Stimulated activated naive CD8-positive, alpha-beta T cell treated with anti-CD3 and anti-CD28 coated beads, Interleukin-15, Interleukin-2, amounts not matched to agents 100 U/mL and 50 U/mL, for 24 hours (primary cell): ENCODE measurements around the gene EXOC4.

Experiments
- ATAC-seq: fragments of 150-1000 bp; cut with Tn5 transposase; one replicate; pipeline ENCODE4 v1.10.0; 2021
- DNase-seq: peaks from one replicate; pipeline ENCODE4 v3.0.0; 2021

The EXOC4 gene

DNA sequence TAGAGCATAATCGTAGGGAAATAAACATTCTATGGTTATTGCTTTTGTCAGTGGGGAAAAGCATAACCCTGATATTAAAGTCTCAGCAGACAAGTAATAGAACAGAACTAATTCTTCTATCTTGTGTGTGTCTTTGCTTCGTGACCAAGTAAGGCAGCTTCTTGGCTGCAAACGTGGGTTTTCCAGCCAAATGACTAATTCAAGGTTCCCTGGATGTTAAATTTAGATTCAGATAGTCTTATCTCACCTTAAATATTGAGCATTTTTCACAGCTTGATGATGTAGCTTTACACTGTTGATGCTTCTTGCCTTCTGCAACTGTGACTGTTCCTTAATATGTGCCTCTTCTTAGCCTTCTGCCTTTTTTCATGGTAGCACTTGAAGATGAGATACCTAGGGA lies 113.0 kb downstream of the EXOC4 start:
- DNase-seq (no peak), ATAC-seq (no peak)

DNA sequence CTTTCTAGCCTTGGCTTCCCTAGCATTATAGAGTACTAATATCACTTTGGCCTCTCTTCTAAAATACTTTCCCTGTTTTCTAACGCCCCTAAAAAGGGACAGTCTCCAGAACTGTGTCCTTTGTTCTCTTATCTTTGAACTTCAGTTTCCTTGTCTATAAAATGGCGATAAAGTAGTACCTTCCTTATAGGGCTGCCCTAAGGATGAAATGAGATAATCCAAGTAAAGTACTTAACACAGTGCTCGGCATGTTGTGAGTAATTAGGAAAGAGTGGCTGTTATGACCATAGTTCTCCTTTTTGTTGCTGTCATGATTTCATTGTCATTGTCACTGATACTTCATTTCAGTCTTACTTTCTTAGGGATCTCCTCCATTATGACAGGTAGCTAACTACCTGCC lies 114.7 kb downstream of the EXOC4 start:
- DNase-seq (no peak), ATAC-seq (no peak)

DNA sequence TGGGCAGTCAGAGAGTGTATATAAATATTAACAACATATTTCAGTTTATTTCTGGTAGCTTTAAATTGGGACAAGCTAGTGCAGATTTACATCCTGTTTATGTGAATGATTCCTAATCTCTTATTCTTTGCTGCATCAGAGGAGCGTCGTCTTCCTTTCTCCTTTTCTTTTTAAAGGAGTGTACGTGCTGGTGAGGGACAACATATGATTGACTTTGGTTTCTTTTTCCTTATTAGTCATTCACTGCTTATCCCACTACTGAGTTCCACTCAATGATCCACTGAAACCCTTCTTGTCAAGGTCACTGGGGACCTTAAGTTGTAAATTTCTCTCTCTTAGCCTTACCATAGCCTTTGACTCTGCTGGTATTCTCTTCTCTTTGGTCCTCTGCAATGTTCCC lies 116.3 kb downstream of the EXOC4 start:
- ATAC-seq, result no peak

DNA sequence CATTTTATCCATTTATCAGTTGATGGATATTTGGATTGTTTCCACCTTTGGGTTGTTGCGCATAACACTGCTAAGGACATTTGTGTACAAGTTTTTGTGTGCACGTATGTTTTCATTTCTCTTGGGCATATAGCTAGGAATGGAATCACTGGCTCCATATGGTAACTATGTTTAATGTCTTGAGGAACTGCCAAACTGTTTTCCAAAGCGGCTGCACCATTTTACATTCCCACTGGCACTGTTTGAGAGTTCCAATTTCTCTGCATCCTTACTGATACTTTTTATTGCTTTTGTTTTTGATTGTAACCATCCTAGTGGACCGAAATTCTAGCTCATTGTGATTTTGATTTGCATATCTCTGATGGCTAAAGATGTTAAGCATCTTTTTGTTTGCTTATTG lies 118.7 kb downstream of the EXOC4 start:
- no peak for ATAC-seq
- DNase-seq, result no peak

More for the DNA sequence above, 116.3 kb downstream of the EXOC4 start:
- DNase-seq, result no peak

DNA sequence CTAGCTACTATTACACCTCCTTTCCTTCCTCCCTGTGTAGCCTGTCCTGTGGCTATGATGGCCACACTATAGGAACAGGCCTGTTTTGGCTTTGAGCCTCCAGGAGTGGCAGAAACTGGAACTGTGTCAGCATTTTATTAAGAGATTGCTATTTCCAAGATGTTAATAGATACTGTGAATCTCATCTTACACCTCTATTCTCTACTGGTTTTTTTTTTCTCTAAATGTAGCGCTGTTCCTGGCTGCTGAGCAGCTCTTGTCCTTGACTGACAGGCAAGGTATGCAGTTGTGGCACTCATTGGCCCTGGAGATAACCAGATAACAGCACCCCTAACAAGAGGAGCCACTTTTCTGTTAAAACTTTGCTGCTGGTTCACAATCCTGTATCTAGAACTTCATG lies 119.5 kb downstream of the EXOC4 start:
- no peak for ATAC-seq
- no peak for DNase-seq

DNA sequence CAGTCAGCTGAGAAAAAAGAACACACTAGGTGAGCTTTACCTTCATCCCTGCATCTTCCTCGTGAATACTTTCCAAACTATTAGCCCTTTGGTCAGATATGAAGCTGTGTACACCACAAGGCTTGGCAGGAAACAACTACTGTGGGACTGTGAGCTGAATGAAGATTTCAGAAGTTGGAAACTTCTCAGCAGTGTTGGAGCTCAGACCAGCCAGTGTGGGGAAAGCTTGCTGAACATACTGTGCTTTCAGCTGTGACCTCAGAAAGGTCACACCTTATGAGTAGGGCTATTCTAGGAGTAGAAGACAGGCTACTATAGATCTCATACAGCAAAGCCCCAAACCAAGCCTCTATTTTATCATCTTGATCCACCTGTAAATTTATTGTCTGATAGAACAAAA lies 123.6 kb downstream of the EXOC4 start:
- no peak for DNase-seq
- no peak for ATAC-seq

DNA sequence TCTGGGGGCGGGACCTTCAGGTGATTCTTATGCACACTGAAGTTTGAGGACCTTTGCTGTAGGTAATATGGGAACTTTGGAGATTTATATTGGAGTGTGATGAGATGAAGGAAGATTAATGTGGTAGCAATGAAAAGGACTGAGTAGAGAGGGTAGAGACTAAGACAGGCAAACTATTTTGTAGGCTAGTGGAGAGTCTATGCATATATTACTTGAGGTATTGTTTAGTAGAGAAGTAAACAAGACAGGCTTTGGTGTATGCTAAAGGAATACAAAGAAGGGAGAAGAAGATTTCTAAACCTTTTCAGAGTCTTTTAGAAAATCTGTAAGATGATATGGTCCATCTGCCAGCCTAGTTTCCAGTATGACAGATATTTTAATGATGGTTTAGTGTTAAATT lies 129.1 kb downstream of the EXOC4 start:
- ATAC-seq, result no peak
- no peak for DNase-seq

DNA sequence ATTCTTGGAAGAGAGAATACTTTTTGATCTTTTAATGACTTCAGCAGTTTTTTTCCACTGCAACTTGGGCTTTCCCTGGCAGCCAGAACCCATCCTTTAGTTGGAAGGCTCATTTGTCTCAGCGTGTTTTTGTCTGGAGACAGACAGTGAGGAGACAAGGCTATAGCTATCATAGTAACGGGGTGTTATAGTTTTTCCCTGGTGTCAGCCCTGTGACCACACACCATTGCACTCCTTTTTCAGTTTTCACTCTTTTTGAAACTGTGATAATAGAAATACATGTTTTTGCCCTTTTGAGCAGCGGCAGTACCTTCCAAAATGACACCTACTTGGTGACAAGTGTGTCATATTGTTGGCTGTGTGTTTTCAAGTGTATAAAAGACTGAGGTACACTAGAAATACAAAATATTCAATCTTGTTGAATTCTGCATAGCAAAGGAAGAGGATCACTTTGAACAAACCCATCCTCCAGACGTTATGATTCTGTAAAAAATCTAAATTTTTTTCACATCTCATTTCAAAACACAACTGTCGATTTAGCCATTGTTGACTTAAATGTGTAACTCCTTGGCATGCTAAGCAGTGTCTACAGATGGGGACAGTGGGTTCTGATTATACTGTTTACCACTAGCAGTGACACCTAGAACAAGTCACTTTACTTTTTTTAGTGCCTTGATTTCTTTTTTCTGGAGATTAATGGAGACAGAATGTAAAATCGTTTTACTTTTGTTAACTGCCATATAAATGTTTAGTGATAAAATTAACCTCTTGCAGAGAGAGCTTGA lies 130.1 kb downstream of the EXOC4 start:
- DNase-seq, result no peak

DNA sequence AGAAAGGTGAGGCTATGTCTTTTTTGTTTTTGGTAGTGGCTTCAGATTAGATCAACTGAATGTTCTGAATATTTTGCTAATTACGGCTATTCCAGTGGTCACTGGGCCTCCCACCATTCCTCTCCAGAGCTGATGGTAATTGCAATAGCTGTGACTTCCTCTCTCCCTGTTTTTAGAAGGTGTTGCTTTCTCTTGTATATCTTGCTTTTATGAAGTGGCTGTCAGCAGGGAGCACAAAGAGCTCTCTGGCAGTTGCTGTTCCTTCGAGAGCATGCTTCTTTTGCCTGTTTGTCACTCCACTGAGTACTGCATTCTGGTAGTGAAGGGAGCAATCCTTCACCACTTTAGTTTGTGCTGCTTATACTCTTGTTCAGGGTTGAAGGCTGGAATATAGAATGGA lies 133.3 kb downstream of the EXOC4 start:
- DNase-seq, result no peak

More for the DNA sequence above, 130.1 kb downstream of the EXOC4 start:
- no peak for ATAC-seq

DNA sequence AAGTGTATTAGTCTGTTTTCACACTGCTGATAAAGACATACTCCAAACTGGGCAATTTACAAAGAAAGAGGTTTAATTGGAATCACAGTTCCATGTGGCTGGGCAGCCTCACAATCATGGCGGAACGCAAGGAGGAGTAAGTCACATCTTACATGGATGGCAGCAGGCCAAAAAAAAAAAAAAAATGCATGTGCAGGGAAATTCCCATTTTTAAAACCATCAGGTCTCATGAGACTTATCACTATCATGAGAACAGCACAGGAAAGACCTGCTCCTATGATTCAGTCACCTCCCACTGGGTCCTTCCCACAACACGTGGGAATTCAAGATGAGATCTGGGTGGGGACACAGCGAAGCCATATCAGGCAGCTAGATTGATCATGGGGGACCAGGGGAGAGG lies 136.8 kb downstream of the EXOC4 start:
- no peak for DNase-seq
- ATAC-seq, result no peak

More for the DNA sequence above, 133.3 kb downstream of the EXOC4 start:
- ATAC-seq, result no peak

DNA sequence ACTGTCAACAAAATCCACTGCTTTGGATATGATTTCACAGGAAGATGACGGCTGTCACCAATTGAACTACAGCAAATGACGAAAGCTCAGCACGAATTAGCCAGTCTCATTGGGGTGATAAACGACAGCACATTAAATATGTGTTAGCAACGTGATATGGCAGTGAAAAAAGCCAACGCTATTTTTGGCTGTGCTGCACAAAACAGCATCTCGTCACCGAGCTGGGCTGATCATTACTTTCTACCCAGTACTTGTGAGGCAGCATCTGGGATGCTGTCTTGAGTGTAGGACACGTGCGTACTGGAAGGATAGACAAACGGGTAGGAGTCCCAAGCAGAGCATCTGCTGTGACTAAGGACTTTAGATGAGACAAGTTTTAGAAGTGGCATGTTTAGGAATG lies 138.3 kb downstream of the EXOC4 start:
- ATAC-seq, result no peak
- no peak for DNase-seq

DNA sequence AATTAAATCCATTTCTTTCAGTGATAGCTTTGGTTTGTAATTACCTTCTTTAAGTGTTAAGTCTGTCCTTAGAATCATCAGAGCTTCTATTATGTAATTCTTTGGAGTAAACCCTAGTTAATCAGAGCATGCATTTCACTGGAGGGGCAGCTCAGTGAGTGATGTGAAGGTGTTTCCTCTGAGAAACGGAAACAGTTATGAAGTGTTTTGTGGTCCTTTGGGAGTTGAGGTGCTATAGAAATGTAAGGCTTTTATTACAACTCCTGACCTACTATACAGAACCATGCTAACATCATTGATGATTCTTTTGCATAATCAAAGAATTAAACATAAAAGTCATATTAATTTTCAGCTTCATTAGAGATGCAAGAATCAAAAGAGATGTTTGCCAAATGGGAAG lies 141.5 kb downstream of the EXOC4 start:
- ATAC-seq (no peak), DNase-seq (no peak)

DNA sequence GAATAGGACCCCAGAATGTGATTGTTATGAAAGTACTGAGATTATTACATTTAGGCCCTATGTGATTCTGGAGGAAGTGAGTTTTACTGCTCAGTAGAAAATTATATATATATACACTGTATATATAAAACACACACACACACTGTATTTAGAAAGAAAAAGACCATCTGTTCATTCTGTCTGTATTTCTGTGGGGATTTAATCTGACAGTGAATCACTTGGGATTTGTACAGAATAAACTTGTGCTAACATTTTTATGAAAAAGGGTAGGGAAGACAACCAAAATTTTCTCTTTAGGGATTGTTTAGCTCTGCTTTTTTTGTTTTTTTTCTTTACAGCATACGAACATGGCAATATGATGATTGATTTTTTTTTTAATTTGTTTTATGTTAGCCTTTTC lies 142.7 kb downstream of the EXOC4 start:
- DNase-seq (no peak), ATAC-seq (no peak)

DNA sequence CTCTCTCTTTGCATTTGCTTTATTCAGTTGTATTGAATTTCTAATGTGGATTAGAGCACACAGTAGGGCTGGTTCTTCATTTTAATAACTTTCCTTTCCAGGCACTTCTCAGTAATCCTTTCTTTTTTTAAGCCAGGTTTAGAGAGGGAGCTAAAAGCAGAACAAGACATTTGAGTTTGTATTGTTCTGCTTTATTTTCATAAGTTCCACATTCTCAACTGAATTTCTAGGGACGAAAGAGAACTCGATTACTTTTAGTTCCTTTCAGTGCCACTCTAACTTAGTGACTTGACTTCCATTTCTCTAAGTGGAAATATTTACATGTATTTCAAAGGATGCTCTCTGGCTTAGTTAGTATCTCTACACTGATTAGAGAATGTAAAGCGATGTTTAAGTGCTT lies 145.6 kb downstream of the EXOC4 start:
- DNase-seq (no peak), ATAC-seq (no peak)

DNA sequence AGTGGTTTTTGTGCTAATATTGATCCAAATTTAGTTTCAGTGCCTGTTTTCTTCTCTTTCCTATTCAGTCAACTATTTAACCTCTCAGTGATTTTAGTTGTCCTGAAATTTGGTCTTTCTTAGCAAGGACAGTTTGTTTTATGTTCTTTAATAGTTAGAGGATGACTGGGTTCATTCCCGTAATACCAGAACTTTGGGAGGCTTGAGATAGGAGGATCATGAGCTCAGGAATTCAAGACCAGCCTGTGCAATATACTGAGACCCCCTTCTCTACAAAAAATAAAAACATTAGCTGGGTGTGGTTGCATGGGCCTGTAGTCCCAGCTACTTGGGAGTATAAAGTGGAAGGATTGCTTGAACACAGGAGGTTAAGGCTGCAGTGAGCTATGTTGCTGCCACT lies 148.3 kb downstream of the EXOC4 start:
- ATAC-seq (no peak), DNase-seq (no peak)

DNA sequence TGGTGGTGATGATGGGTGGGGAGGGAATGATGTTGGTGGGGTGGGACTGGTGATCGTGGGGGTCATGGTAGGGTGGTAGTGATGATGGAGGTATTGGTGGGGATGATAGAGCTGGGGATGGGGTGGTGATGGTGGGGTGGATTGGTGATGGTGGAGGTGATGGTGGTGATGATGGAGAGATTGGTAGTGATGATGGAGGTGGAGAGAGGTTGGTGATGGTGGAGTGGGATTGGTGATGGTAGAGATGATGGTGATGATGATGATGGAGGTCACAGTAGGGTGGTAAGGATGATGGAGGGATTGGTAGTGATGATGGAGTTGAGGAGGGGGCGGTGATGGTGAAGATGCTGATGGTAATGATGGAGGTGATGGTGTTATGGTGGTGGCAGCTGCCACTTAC lies 155.3 kb downstream of the EXOC4 start:
- DNase-seq, result no peak
- no peak for ATAC-seq

DNA sequence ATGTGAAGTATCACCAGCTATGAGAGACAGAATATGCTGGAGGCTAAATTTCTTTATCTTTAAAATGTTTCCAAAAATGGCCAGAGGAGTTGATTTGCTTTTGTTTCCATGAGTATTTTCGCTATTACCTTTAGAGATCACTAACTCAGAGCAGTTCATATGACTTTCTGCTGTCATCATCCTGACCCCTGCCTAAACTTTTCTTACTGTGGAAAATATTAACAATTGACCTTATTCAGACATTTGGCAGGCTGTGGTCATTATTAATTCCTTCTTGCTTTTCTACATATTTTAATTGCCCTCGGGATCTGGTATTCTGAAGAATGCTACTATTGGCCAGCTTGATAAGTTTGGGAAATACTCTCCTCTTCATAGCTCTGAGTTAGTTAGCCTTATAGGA lies 156.5 kb downstream of the EXOC4 start:
- ATAC-seq, result no peak
- DNase-seq, result no peak

DNA sequence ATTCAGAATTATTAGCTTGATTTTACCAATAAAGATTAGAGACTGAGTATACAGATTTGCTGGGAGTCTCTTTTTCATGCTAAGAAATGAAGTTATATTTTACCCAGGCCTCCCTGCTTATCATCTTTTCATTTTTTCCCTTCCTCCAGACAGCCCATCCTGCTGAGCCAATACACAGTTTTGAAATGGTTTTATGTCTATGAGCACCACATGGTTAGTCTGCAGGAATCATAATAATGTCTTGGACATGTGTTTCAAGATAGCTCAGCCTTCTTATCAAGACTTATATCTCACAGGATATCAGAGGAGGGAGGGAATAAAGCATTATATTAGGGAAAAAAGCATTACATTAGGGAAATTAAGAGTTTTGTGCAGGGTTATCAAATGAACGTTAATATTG lies 157.1 kb downstream of the EXOC4 start:
- ATAC-seq (no peak), DNase-seq (no peak)

DNA sequence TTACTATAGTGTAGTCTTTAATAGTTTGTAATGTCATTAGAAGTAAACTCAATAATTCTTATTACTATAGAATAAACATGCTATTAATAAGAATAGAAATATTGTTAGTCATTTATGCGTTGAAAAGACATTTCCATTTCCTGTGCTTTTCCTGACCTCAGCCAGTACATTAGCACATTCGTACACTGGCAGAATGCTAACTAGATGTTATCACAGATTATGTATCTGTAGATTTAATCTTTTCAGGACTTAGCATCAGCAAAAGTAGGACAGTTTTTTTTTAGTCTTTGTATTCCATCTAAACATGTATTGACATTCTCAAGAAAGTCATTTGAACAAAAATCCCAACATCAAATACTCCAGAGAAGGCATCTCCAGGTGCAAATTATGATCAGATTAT lies 158.5 kb downstream of the EXOC4 start:
- ATAC-seq, result no peak
- DNase-seq, result no peak

DNA sequence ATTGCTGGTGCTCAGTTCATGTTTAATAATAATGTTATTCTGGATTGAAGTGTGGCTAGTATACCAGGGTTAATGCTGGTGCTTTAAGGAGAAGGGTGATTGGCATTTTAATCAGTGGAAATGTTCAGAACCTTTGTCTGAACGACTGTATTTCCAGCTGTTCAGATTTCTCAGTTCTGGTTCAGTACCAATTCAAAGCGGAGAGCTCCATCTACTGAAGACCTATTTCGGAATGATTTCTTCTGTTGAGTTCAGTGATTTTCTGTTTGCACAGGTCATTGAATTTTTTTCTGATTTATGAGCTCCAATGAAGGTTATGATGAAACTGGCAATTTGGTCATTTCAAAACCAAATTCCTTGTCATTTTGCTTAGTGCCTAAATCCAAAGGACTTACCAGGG lies 160.1 kb downstream of the EXOC4 start:
- DNase-seq (no peak), ATAC-seq (no peak)

DNA sequence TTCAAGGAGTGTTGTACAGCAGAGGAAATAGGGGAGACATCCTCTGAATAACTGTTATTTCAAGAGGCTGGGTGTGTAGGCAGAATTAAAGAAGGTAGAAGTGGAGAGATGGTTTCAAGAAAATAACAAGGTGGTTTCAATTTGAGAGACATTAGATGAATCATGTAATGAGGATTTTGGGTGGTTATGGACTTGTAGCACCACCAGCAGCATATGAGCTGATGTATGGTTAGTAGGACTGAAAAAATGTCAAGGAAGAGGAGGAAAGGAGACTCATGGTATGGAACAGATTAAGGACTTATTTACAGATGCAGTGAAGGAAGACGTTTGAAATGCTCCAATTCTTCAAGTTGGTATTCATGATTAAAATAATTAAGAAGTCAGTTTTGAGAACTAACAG lies 166.2 kb downstream of the EXOC4 start:
- DNase-seq (no peak), ATAC-seq (no peak)

DNA sequence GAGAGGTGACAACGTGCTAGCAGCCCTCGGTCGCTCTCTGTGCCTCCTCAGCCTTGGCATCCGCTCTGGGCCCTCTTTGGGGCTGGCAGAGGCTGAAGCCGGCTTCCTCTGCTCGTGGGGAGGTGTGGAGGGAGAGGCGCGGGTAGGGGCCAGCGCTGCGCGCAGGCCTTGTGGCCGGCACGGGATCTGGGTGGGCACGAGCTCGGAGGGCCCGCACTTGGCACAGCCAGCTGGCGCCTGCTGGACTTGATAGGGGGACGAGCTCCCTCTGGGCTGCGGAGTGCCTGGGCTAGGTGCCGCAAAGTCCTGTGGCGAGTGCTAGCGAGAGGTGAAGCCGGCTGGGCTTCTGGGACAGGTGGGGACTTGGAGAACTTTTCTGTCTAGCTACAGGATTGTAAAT lies 170.7 kb downstream of the EXOC4 start:
- ATAC-seq (no peak), DNase-seq (no peak)

DNA sequence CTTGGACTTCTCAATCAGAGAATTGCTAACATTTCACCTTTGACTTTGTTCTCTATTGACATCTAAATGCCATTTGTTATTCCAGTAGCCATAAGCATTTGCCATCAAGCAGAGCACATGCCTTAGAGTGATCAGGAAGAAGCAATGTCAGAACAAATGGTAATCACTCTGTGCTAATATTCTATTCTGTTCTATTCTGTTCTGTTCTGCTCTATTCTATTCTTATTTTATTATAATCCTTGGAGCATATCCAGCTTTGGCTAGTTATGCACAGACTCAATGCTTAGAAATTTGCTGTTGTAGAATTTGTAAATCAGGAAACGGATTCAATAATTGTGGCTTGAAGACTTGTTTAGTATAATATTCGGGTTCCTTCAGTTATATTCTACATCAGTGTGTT lies 175.4 kb downstream of the EXOC4 start:
- DNase-seq (no peak), ATAC-seq (no peak)

DNA sequence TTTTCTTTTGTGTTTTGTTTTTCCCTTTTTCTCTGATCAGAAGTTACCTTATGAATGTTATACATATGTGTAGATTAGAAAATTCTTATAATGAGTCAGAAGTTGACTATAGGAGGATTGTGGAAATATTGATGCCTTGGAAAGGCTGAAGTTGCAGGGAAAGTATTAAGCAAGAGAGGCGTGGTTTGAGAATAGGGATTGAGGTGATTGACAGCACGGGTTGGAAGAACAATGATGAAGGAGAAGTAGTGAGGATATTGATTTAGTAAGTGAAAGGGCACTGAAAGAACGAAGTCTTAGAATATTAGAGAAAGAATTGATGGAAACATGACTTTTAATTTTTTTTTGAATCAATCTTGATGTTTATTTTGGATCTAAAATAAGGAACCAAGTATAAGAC lies 176.0 kb downstream of the EXOC4 start:
- ATAC-seq (no peak), DNase-seq (no peak)

DNA sequence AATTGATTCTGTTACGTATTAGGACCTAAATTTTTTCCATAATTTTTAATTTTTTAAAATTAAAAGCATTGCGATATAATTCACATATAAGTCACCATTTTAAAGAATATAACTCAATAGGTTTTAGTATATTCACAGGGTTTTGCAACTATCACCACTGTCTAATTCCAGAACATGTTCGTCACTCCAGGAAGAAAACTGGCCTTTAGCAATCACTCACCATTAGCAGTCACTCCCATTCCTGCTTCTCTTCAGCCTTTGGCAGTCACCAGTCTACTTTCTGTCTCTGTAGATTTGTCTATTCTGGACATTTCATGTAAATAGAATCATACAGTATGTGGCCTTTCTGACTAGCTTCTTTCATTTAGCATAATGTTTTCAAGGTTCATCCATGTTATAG lies 176.5 kb downstream of the EXOC4 start:
- no peak for ATAC-seq
- no peak for DNase-seq
